SJCRH30 (cell line): Measurements from ENCODE around the gene NUDT13. TPM values are rescaled to one million over a fixed set of nuclear protein-coding genes. Genes with fewer than 3 reads are reported as not detected.
A peak's percentile ranks its signal among the peaks of the same experiment; 100 is the strongest.
"Not testable (repeated sequence)": the region's sequence is repeated elsewhere in the genome, so short reads cannot be mapped to it uniquely, and the experiment has no call there.

Experiments
- DNase-seq, 2 experiments: peaks; one replicate each; pipeline ENCODE4 v3.0.0-alpha.2; 2015 to 2020
- H3K27ac ChIP-seq: fragments of 250-450 bp; sonication (Bioruptor Pico); 2 replicates; pipeline ENCODE4 v1.5.1; 2020; ENCODE audit warnings: mild to moderate bottlenecking, moderate library complexity
- H3K27me3 ChIP-seq: fragments of 250-450 bp; sonication (Bioruptor Pico); 2 replicates; pipeline ENCODE4 v1.5.1; 2020; ENCODE audit warnings: mild to moderate bottlenecking, moderate library complexity
- H3K36me3 ChIP-seq: fragments of 250-450 bp; sonication (Bioruptor Pico); 2 replicates; pipeline ENCODE4 v1.5.1; 2020; ENCODE audit warnings: mild to moderate bottlenecking, moderate library complexity
- H3K4me1 ChIP-seq: fragments of 250-450 bp; sonication (Bioruptor Pico); 2 replicates; pipeline ENCODE4 v1.5.1; 2020; ENCODE audit warnings: mild to moderate bottlenecking, moderate library complexity
- H3K4me3 ChIP-seq: fragments of 250-450 bp; sonication (Bioruptor Pico); 2 replicates; pipeline ENCODE4 v1.5.1; 2020; ENCODE audit warnings: mild to moderate bottlenecking, moderate library complexity
- H3K9me3 ChIP-seq: fragments of 250-450 bp; sonication (Bioruptor Pico); replicated peaks from 2 replicates; pipeline ENCODE4 v1.5.1; 2020; ENCODE audit warnings: mild to moderate bottlenecking, moderate library complexity
- total RNA-seq: library from RNA; depleted of rRNA; stranded (reverse); fragments of >200 nt; shearing (Covaris generic); gene quantifications from 2 replicates; pipeline ENCODE4 v1.2.3, GENCODE V29; 2014

Gene NUDT13
- total RNA-seq, 1 experiment from 2014 or later = 0.49 TPM

DNA sequence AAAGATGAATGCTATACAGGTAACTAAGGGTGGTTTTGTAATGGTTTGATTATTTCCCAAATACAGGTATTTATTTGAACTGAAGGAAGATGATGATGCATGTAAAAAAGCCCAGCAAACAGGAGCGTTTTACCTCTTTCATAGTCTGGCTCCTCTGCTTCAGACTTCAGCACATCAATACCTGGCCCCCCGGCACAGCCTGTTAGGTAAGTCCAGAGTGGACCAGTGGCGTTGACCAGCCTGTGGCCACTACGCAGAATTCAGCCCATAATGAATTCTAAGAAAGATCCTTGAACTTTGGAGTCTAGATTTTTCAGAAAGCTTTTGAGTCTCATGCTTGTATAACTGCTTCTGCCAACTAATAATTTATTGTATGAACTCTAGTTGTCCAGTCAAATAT lies 9.7 kb downstream of the NUDT13 start:
- no peaks in the 10 kb centered on the region for H3K27me3 ChIP-seq
- H3K36me3 ChIP-seq = 0 out of 2 replicates have a peak, but pooled peaks cover 2% of the 10 kb centered on the region
- H3K4me3 ChIP-seq = no peak overlapping the region
- H3K27ac ChIP-seq = no peak overlapping the region
- H3K4me1 ChIP-seq = no peaks in the 10 kb centered on the region
- DNase-seq = no peak
- H3K9me3 ChIP-seq = no peaks in the 10 kb centered on the region

DNA sequence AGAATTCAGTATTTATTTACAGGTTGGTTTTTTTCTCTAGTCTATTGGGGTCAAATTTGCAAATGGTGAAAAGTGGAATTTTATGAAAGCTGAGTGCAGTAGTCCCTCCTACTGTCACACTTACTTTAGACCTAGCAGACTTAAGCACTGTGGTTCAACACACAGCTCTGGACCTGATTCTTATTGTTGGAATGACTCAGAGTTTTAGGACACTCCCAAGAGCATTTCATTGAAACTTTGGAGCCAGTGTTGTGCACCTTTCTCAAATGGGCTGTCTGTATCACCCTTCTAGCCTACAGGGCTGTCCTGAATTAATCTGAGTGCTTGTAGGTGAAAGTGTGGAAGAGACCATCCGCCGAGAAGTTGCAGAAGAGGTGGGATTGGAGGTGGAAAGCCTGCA lies 16.1 kb downstream of the NUDT13 start:
- no peaks in the 10 kb centered on the region for H3K27me3 ChIP-seq
- peaks cover 19% of the 10 kb centered on the region for H3K36me3 ChIP-seq
- H3K4me3 ChIP-seq = no peak overlapping the region
- DNase-seq = no peak
- no peaks in the 10 kb centered on the region for H3K4me1 ChIP-seq
- H3K9me3 ChIP-seq = no peaks in the 10 kb centered on the region
- no peak overlapping the region for H3K27ac ChIP-seq

DNA sequence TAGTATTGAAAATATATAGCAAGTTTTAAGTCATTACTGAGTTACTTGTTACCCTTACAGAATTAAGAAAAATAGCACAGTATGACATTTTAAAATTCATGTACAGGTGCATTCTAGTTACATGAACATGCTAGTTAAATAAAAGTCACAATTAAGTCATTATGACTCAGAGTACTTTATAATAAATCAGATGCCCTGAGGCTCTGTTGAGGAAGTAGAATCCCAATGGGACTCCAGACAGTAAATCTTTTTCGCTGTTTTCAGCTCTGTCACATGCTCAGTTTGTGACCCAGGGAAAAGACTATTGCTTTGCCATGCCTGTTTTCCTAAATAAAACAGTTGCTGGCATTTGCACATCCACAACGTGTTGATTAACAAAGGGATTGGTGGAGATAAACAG lies 21.0 kb downstream of the NUDT13 start:
- no peak for DNase-seq
- Histone ChIP-seq H3K9me3 (no peaks in the 10 kb centered on the region), H3K27ac (no peak overlapping the region), H3K4me1 (no peaks in the 10 kb centered on the region), H3K36me3 (peaks cover 61% of the 10 kb centered on the region), H3K4me3 (no peak overlapping the region), H3K27me3 (no peaks in the 10 kb centered on the region)

DNA sequence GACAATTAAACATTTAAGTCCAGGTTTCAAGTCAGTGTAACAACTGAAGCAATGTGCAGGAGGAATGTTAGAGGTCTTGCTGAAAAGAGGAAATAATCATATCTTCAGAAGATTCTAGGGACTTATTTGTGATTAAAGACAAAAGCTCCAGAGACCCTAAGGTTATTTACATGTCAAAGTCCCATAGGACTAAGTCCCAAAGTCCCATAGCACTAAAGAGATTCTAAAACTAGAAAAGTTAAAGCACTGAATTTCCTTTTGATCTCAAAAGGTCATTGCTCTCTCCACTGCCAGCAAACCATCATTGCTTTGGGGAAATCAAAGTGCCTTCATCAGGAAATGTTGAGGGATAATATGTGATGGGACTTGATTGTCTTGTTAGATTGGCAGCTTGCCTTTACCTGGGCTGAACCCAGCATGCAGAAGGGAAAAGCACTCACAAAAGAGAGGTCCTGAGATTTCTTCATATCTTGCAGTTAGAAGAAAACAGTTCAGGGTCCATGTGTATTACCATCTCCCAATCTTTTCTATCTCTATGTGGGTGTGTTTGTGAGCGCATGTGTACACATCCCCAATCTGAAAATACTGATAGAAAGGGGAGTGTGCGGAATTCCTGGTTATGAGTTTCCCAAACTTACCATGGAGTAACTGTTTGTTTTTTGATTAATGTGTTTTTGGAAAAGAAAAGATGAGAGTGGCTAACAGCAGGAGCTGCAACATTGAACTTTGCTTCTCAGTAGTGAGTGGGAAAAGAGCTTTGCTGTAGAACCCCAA lies 21.8 kb downstream of the NUDT13 start:
- no peak overlapping the region for H3K27ac ChIP-seq
- no peak overlapping the region for H3K4me3 ChIP-seq
- H3K27me3 ChIP-seq = no peaks in the 10 kb centered on the region
- no peaks in the 10 kb centered on the region for H3K4me1 ChIP-seq
- DNase-seq = no peak
- H3K9me3 ChIP-seq = no peaks in the 10 kb centered on the region
- peaks cover 67% of the 10 kb centered on the region for H3K36me3 ChIP-seq

DNA sequence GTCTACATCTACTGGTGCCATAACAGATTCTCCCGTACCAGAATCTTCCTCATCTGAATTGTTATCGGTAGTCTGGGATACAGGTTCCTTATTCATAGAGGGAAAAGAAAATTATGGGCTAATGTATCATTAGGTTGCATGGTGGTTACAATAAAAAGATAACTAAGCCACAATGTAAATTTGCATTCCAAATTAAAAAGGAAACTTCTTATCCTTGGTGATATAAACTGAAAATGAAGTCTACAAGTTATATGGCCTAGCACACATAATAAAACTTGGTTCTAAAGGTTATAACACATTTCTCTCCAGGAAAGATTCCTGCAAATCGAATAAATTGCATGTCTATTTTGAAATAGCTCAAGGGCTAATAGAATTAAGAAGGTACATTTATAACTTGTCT lies 24.5 kb downstream of the NUDT13 start:
- Histone ChIP-seq H3K9me3 (no peaks in the 10 kb centered on the region), H3K27ac (no peak overlapping the region), H3K36me3 (peaks cover 85% of the 10 kb centered on the region), H3K4me3 (no peak overlapping the region), H3K27me3 (no peaks in the 10 kb centered on the region), H3K4me1 (no peaks in the 10 kb centered on the region)
- DNase-seq = no peak

DNA sequence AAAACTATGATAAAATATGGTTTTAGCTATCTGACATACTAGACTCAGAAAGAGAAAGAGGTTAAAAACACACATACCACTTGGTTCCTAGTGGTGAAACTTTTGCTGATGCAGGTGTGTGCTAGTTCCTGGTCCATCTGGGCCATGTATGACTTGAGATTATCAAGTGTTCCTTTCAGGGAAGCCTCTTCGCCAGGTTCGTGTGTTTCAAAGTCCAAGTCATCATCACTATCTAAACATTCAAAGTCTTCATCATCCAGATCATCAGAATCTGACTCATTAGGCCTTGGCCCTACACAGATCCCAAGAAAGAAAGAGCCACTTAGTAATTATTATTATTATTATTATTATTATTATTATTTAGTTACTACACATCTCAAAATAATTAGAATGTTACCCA lies 26.4 kb downstream of the NUDT13 start:
- no peaks in the 10 kb centered on the region for H3K9me3 ChIP-seq
- no peak for DNase-seq
- H3K27me3 ChIP-seq = no peaks in the 10 kb centered on the region
- H3K4me3 ChIP-seq = no peak overlapping the region
- no peaks in the 10 kb centered on the region for H3K4me1 ChIP-seq
- no peak overlapping the region for H3K27ac ChIP-seq
- peaks cover 88% of the 10 kb centered on the region for H3K36me3 ChIP-seq

DNA sequence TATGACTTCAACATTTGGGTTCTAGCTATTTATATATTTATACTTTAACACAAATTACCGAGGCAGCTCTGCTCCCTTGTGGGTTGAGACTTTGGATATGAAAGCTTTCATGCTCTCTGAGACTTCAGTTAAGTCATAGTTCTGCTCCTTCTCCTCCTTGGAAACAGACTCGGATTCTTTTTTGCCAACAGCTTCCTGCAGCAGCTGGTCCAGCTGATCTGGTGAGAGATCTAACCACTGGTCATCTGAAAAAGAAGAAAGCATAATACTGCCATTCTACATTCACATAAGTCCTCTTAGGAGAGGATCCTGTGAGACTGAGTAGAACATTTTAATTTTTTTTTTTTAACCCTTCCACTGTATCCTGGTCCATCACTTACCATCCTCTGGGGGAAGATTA lies 29.0 kb downstream of the NUDT13 start:
- Histone ChIP-seq H3K9me3 (no peaks in the 10 kb centered on the region), H3K4me1 (no peaks in the 10 kb centered on the region), H3K27ac (no peak overlapping the region), H3K4me3 (no peak overlapping the region), H3K27me3 (no peaks in the 10 kb centered on the region), H3K36me3 (peaks cover 74% of the 10 kb centered on the region)
- no peak for DNase-seq

DNA sequence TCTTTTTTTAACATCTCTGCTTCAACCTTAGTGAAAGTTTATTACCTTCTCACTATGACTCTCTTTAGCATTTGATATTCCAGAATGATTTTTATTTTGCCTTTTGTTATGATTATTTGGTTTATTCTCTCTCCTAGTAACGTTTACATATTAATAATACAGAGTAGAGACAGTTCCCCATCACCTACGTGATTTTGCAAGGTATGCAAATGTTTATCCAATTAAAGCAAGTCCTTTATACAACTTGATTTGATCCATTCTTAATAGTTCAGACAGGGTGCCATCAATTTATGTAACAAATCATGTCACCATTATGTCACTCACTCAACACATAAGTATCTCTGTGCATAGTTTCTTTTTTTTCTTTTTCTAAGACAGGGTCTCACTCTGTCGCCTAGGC lies 31.3 kb downstream of the NUDT13 start:
- no peaks in the 10 kb centered on the region for H3K27me3 ChIP-seq
- H3K4me3 ChIP-seq = no peak overlapping the region
- no peaks in the 10 kb centered on the region for H3K9me3 ChIP-seq
- no peak overlapping the region for H3K27ac ChIP-seq
- H3K36me3 ChIP-seq = peaks cover 66% of the 10 kb centered on the region
- no peaks in the 10 kb centered on the region for H3K4me1 ChIP-seq
- no peak for DNase-seq

DNA sequence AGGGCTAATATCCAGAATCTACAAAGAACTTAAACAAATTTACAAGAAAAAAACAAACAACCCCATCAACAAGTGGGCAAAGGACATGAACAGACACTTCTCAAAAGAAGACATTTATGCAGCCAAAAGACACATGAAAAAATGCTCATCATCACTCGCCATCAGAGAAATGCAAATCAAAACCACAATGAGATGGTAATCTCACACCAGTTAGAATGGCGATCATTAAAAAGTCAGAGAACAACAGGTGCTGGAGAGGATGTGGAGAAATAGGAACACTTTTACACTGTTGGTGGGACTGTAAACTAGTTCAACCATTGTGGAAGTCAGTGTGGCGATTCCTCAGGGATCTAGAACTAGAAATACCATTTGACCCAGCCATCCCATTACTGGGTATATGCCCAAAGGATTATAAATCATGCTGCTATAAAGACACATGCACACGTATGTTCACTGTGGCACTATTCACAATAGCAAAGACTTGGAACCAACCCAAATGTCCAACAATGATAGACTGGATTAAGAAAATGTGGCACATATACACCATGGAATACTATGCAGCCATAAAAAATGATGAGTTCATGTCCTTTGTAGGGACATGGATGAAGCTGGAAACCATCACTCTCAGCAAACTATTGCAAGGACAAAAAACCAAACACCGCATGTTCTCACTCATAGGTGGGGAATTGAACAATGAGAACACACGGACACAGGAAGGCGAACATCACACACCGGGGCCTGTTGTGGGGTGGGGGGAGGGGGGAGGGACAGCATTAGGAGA lies 40.6 kb downstream of the NUDT13 start:
- H3K27ac ChIP-seq, H3K4me1 ChIP-seq, H3K27me3 ChIP-seq, DNase-seq, H3K4me3 ChIP-seq, H3K9me3 ChIP-seq: not testable (repeated sequence)
- peaks cover 63% of the 10 kb centered on the region for H3K36me3 ChIP-seq

DNA sequence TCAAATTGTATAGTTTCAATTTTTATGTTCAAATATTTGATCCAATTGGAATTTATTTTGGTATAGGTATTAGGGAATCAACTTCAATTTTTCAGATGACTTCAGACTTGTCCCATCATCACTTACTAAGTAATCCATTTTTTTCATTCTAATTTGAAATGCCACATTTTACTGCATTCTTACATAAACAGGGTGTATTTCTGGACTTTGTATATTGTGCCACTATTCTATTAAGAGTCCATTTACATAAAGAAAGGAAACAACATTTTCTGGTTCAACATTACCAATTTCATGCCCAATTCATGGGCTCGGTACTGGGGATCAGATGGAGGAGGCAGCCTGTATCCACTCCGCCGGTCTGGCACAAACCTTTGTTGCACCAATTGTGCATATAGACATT lies 41.8 kb downstream of the NUDT13 start:
- Histone ChIP-seq H3K36me3 (peaks cover 71% of the 10 kb centered on the region), H3K9me3 (0 out of 2 replicates have a peak, but pooled peaks cover 2% of the 10 kb centered on the region), H3K27me3 (no peaks in the 10 kb centered on the region), H3K4me1 (no peaks in the 10 kb centered on the region), H3K4me3 (no peak overlapping the region), H3K27ac (no peak overlapping the region)
- DNase-seq = no peak

DNA sequence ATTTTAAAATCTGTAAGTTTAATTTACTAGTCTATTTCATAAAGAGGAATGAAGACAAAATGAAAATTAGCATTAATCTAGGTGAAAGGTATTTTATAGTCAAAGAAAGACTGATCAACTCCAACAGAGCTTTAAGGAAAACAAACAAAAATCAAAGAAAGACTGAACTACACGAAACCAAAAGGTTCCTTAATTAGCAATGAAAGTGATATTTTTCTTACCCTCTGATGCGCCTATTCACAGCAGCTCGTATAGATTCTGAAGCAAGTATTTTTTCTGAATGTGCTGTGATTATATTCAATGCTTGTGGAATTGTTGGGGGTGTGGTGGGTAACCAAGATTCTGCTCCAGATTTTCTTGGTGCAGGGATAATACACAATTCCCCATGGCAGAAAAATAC lies 45.8 kb downstream of the NUDT13 start:
- Histone ChIP-seq H3K27ac (no peak overlapping the region), H3K36me3 (peaks cover 75% of the 10 kb centered on the region), H3K4me3 (no peak overlapping the region), H3K27me3 (no peaks in the 10 kb centered on the region), H3K4me1 (no peaks in the 10 kb centered on the region), H3K9me3 (no peaks in the 10 kb centered on the region)
- no peak for DNase-seq

DNA sequence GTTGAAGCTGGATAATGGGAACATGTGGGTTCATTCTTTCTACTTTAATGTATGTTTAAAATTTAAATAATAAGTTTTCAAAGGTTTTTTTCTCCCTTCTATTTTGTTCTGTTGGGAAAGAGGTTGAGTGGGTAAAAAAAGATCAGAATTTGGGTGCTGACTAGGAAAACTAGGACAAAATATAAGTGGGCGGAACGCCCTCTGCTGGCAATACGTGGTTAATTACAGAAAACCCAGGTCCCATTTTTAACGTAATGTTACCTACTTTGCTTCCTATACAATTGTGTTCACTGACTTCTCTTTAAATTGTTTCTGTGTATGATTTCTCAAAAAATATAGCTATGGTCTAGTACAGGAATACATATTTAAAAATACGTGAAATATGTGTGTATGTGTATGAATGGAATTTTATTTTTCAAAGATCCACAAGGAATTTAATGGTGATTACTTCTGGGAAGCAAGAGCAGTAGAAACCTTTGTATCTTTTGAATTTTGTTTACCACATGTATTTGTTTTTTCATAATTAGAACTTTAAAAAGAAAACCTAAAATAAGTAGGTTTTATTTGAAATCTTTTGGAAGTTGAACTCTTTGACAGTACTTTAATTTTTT lies 48.9 kb downstream of the NUDT13 start:
- no peaks in the 10 kb centered on the region for H3K9me3 ChIP-seq
- H3K27ac ChIP-seq = no peak overlapping the region
- H3K4me1 ChIP-seq = no peaks in the 10 kb centered on the region
- peak; percentile 37 to 75 for DNase-seq
- no peak overlapping the region for H3K4me3 ChIP-seq
- H3K27me3 ChIP-seq = no peaks in the 10 kb centered on the region
- H3K36me3 ChIP-seq = peaks cover 72% of the 10 kb centered on the region

DNA sequence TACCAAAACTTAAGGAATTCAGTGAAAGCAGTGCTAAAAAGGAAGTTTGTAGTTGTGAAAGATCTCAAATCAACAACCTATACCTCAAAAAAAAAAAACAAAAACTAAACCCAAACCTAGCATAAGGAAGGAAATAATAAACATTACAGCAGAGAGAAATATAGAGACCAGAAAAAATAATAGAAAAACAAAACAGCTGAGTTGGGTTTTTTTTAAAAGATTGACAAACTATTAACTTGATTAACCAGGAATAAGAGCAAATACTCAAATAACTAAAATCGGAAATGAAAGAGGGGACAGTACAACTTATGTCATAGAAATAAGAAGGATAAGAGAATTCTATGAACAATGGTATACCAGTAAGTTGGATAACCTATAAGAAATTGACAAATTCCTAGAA lies 50.8 kb downstream of the NUDT13 start:
- Histone ChIP-seq H3K36me3 (peaks cover 59% of the 10 kb centered on the region), H3K9me3 (no peaks in the 10 kb centered on the region)
- DNase-seq = no peak

DNA sequence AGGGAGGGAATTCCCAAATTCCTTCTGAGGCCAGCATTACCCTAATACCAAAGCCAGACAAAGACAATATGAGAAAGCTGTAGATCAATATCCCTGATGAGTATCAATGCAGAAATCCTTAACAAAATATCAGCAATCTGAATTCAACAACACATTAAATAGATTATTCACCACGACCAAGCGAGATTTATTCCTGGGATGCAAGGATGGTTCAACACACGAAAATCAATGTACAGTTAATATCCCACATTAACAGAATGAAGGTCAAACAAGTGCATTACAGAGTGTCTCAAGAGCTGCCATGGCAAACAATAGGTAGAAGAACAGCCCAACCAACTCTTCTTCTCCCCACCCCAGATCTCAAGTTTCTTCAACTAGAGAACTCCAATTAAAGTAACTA lies 51.4 kb downstream of the NUDT13 start:
- H3K4me3 ChIP-seq = no peak overlapping the region
- no peaks in the 10 kb centered on the region for H3K27me3 ChIP-seq
- peaks cover 53% of the 10 kb centered on the region for H3K36me3 ChIP-seq
- no peaks in the 10 kb centered on the region for H3K9me3 ChIP-seq
- no peak overlapping the region for H3K27ac ChIP-seq
- DNase-seq = no peak
- H3K4me1 ChIP-seq = no peaks in the 10 kb centered on the region

More for the DNA sequence above, 50.8 kb downstream of the NUDT13 start:
- Histone ChIP-seq H3K27ac (no peak overlapping the region), H3K27me3 (no peaks in the 10 kb centered on the region), H3K4me1 (no peaks in the 10 kb centered on the region), H3K4me3 (no peak overlapping the region)

DNA sequence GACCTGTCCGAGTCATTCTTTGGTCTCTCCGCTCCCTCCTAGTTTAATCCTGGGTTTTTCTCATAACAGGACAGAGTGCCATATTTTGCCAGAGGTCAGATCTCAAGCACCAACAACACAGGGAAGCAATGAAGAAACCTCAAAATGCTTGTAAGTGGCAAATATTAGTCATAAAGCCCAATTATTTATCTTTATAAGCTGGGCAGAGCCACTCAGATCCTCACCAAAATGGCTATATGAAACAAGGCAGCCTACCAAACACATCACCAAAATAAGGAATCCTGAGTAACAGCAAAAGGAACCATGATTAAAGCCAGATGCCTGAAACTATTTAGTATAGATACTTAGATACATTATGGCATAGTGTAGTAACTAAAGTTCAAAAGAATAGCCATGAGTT lies 52.8 kb downstream of the NUDT13 start:
- Histone ChIP-seq H3K4me1 (no peaks in the 10 kb centered on the region), H3K4me3 (no peak overlapping the region), H3K27ac (no peak overlapping the region), H3K9me3 (no peaks in the 10 kb centered on the region), H3K27me3 (no peaks in the 10 kb centered on the region), H3K36me3 (peaks cover 40% of the 10 kb centered on the region)
- no peak for DNase-seq
